GM12865 (cell line): ENCODE data around the gene PLEKHM3.
"Not testable (repeated sequence)": the region's sequence is repeated elsewhere in the genome, so short reads cannot be mapped to it uniquely, and the experiment has no call there.

Experiments used
- DNase-seq: peaks from one replicate; pipeline ENCODE4 v3.0.0; 2010; ENCODE audit warnings: low read depth
- H3K4me3 ChIP-seq: 2 replicates; pipeline ENCODE4 v1.5.1; 2011; ENCODE audit warnings: mild to moderate bottlenecking, low read depth, low read length, control low read depth
- TF ChIP-seq, protein P1 (sequence below): IDR thresholded peaks from 2 replicates; pipeline ENCODE4 v1.5.1; 2011; ENCODE audit warnings: low read length, control low read depth, low read depth, inconsistent platforms; ENCODE audit not compliant: insufficient read depth; ENCODE audit errors: missing control alignments

PLEKHM3 gene

GRCh38 chr2:208024091-208024490 is 1.2 kb downstream of the PLEKHM3 start:
- TF ChIP-seq, protein P1, sequence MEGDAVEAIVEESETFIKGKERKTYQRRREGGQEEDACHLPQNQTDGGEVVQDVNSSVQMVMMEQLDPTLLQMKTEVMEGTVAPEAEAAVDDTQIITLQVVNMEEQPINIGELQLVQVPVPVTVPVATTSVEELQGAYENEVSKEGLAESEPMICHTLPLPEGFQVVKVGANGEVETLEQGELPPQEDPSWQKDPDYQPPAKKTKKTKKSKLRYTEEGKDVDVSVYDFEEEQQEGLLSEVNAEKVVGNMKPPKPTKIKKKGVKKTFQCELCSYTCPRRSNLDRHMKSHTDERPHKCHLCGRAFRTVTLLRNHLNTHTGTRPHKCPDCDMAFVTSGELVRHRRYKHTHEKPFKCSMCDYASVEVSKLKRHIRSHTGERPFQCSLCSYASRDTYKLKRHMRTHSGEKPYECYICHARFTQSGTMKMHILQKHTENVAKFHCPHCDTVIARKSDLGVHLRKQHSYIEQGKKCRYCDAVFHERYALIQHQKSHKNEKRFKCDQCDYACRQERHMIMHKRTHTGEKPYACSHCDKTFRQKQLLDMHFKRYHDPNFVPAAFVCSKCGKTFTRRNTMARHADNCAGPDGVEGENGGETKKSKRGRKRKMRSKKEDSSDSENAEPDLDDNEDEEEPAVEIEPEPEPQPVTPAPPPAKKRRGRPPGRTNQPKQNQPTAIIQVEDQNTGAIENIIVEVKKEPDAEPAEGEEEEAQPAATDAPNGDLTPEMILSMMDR, result no peak
- no peak for DNase-seq
- no peak overlapping the region for H3K4me3 ChIP-seq

GRCh38 chr2:208020253-208020652 is 5.1 kb downstream of the PLEKHM3 start:
- no peak for DNase-seq
- TF ChIP-seq, protein P1, result no peak
- no peak overlapping the region for H3K4me3 ChIP-seq

DNA sequence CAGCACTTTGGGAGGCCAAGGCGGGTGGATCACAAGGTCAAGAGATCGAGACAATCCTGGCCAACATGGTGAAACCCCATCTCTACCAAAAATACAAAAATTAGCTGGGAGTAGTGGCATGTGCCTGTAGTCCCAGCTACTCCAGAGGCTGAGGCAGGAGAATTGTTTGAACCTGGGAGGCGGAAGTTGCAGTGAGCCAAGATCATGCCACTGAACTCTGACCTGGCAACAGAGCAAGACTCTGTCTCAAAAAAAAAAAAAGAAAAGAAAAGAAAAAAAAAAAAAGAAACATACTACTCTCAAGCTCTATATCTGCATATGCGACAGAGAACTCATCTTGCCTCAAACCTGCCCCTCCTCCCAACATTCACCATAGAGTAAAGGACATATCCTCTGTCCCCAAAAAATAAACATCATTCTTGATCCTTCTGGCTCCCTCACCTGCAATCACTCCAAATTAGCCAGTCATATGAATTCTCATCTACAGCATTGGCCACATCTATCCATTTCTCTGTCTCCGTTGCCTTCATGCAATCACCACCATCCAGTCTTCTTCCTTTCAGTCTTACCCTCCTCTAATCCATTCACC is 7.1 kb downstream of the PLEKHM3 start:
- not testable (repeated sequence) for DNase-seq, H3K4me3 ChIP-seq

DNA sequence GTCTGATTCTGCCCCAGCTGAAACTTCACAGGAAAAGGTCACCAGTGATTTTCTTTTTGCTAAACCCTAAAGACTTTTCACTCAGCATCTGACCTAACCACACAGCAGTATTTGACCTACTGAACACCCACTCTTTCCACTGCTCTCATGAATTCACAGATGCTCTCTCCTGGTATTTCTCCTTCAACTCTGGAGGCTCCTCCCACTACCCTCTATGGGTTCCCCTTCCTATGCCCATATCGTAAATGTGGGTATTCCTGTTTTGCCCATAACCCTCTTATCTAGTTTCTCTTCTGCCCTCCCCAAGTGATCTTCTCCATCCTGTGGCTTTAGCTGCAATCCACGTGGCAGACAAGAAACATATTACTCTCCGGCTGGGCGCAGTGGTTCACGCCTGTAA is 7.6 kb downstream of the PLEKHM3 start:
- no peak for DNase-seq
- TF ChIP-seq, protein P1, result no peak
- no peak overlapping the region for H3K4me3 ChIP-seq

- DNase-seq, result no peak
- no peak overlapping the region for H3K4me3 ChIP-seq
- TF ChIP-seq, protein P1, result no peak
These were observed 9.9 kb downstream of the PLEKHM3 start for GRCh38 chr2:208015475-208015874.

DNA sequence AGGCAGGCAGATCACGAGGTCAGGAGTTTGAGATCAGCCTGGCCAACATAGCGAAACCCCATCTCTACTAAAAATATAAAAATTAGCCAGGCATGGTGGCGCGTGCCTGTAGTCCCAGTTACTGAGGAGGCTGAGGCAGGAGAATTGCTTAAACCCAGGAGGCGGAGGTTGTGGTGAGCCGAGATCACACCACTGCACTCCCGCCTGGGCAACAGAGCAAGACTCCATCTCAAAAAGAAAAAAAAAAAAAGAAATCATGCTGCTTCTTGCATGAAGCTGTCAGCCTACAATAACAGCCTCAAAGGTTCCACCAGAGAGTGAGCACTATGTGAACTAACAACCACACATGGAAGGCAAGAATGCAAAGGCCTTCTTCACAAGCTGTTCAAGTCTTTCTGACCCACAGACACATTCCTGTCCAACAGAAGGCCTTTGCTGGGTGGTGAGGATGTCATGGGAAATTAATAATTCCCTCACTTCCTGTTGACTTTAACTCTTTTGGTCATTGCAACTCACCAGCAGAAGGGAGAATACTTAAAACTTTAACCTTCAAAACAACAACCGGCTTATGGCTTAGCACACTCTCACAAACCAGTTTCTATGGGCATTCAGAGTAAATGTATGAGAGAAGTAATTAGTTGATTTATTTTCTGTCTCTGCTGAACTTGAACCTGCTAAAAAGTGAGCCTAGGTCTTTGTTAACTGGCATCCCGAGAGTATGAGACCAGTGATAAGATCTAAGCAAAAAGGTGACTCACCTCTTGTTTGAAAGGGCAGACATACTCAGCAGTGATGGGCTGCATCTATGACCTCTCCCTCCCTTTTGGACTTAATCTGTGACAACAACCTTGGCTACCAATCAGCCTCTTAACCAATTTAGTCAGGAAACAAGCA is 11.8 kb downstream of the PLEKHM3 start:
- H3K4me3 ChIP-seq, result no peak overlapping the region
- no peak for DNase-seq
- TF ChIP-seq, protein P1, result no peak

DNA sequence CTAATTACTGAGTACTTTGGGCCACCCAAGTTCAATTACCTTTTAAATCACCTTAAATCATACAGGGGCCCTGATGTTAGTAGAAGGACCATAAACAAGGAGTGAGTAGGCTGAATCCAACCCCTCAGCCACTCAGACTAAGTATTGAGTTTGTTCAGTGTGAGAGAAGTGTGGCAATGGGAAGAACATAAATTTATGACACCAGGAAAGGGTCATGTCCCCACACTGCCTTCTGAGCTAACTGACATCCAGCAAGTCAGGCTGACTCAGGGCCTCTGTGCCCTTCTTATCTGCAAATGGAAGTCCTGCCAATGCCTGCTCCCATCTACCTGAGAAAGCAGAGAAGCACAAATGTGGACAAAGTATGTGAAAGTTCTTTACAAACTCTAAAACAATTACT is 12.9 kb downstream of the PLEKHM3 start:
- DNase-seq, result no peak
- TF ChIP-seq, protein P1, result no peak
- H3K4me3 ChIP-seq, result no peak overlapping the region
